IMR-90 (cell line): ENCODE data around the gene FIBCD1. TPM values are rescaled to one million over a fixed set of nuclear protein-coding genes. Genes with fewer than 3 reads are reported as not detected.

ENCODE experiments used
- ATAC-seq: fragments of 200-7000 bp; cut with Tn5 transposase; 2 replicates; pipeline ENCODE4 v1.9.1; 2020; ENCODE audit warnings: low read depth, mild to moderate bottlenecking, moderate library complexity
- BruUV-seq: library from RNA; stranded (reverse); fragments of 400-500 nt; replicated peaks from 2 replicates; lab custom pipeline; 2021; lab: Mats Ljungman, UMichigan
- CTCF ChIA-PET: fragments of 300-600 bp; formaldehyde crosslinking; extraction: SDS; loops from one replicate; lab custom pipeline; 2021; ENCODE audit warnings: antibody characterized with exemption; lab: Yijun Ruan, JAX
- POLR2A ChIA-PET: fragments of 300-600 bp; sonication (Branson Sonifier 250); formaldehyde crosslinking; loops from one replicate; lab custom pipeline; 2022; ENCODE audit warnings: antibody characterized with exemption; ENCODE audit not compliant: unreplicated experiment; lab: Charles Lee
- DNase-seq: peaks from one replicate; pipeline ENCODE4 v3.0.0; 2013
- H2AFZ ChIP-seq: replicated peaks from 2 replicates; pipeline ENCODE3; 2013; ENCODE audit warnings: low read length, mild to moderate bottlenecking; ENCODE audit not compliant: poor library complexity
- H2AK5ac ChIP-seq: 2 replicates; pipeline ENCODE4 v1.6.1; 2013; ENCODE audit warnings: low read depth, low read length, inconsistent platforms
- H2AK9ac ChIP-seq: replicated peaks from 2 replicates; pipeline ENCODE3; 2013; ENCODE audit warnings: mild to moderate bottlenecking, low read depth, low read length, moderate library complexity; ENCODE audit not compliant: poor library complexity
- H2BK120ac ChIP-seq: 2 replicates; pipeline ENCODE4 v1.6.1; 2013; ENCODE audit warnings: low read depth, low read length, inconsistent platforms
- H2BK15ac ChIP-seq: 3 replicates; pipeline ENCODE4 v1.6.1; 2013; ENCODE audit warnings: low read depth, low read length, inconsistent platforms
- H2BK20ac ChIP-seq: 2 replicates; pipeline ENCODE4 v1.6.1; 2013; ENCODE audit warnings: low read depth, mild to moderate bottlenecking, inconsistent platforms, low read length, moderate library complexity
- H2BK5ac ChIP-seq: 2 replicates; pipeline ENCODE4 v1.6.1; 2013; ENCODE audit warnings: mild to moderate bottlenecking, low read depth, low read length, inconsistent platforms; ENCODE audit not compliant: poor library complexity, severe bottlenecking
- H3K14ac ChIP-seq: replicated peaks from 2 replicates; pipeline ENCODE4 v1.6.1; 2013; ENCODE audit warnings: low read depth, low read length, inconsistent platforms
- H3K18ac ChIP-seq: 2 replicates; pipeline ENCODE4 v1.6.1; 2013; ENCODE audit warnings: low read depth, low read length, control low read depth
- H3K23ac ChIP-seq: 2 replicates; pipeline ENCODE4 v1.6.1; 2013; ENCODE audit warnings: low read depth, low read length, inconsistent platforms
- H3K27ac ChIP-seq: 2 replicates; pipeline ENCODE4 v1.5.1; 2013; ENCODE audit warnings: mild to moderate bottlenecking, control low read depth, low read length; ENCODE audit not compliant: insufficient read depth
- H3K27me3 ChIP-seq: 2 replicates; pipeline ENCODE4 v1.6.1; 2013; ENCODE audit warnings: low read length; ENCODE audit not compliant: control insufficient read depth, insufficient read depth
- H3K36me3 ChIP-seq: 2 replicates; pipeline ENCODE4 v1.6.1; 2013; ENCODE audit warnings: low read length, mixed read lengths; ENCODE audit not compliant: control insufficient read depth, insufficient read depth
- H3K4ac ChIP-seq: 2 replicates; pipeline ENCODE4 v1.6.1; 2013; ENCODE audit warnings: low read depth, low read length, inconsistent platforms
- H3K4me1 ChIP-seq: 2 replicates; pipeline ENCODE4 v1.6.1; 2013; ENCODE audit warnings: low read length, mixed read lengths; ENCODE audit not compliant: control insufficient read depth, insufficient read depth
- H3K4me2 ChIP-seq: 2 replicates; pipeline ENCODE4 v1.6.1; 2013; ENCODE audit warnings: low read depth, mild to moderate bottlenecking, control low read depth, low read length, moderate library complexity
- H3K4me3 ChIP-seq: 2 replicates; pipeline ENCODE4 v1.5.1; 2013; ENCODE audit warnings: low read depth, mild to moderate bottlenecking, control low read depth, low read length, moderate library complexity; ENCODE audit not compliant: insufficient read depth
- H3K56ac ChIP-seq: 2 replicates; pipeline ENCODE4 v1.6.1; 2013; ENCODE audit warnings: low read length, inconsistent platforms; ENCODE audit not compliant: insufficient read depth; ENCODE audit errors: extremely low read depth
- H3K79me1 ChIP-seq, 2 experiments: 2 replicates each; pipeline ENCODE4 v1.6.1; 2013; ENCODE audit warnings: low read length in 2 of 2, inconsistent platforms in 1 of 2, low read depth in 1 of 2
- H3K9ac ChIP-seq: 2 replicates; pipeline ENCODE4 v1.6.1; 2013; ENCODE audit warnings: low read depth, low read length, control low read depth
- H3K9me1 ChIP-seq: 2 replicates; pipeline ENCODE4 v1.6.1; 2013; ENCODE audit warnings: low read length, inconsistent platforms; ENCODE audit not compliant: insufficient read depth
- H3K9me3 ChIP-seq: 2 replicates; pipeline ENCODE4 v1.6.1; 2013; ENCODE audit warnings: low read length; ENCODE audit not compliant: control insufficient read depth, insufficient read depth
- H4K20me1 ChIP-seq: 2 replicates; pipeline ENCODE4 v1.6.1; 2013; ENCODE audit warnings: low read length, inconsistent platforms; ENCODE audit not compliant: insufficient read depth
- H4K5ac ChIP-seq: 2 replicates; pipeline ENCODE4 v1.6.1; 2013; ENCODE audit warnings: mild to moderate bottlenecking, low read depth, low read length, control low read depth
- H4K8ac ChIP-seq, 2 experiments: 2 replicates each; pipeline ENCODE4 v1.6.1; 2013; ENCODE audit warnings: low read depth in 2 of 2, low read length in 2 of 2, control low read depth in 1 of 2, inconsistent platforms in 1 of 2
- H4K91ac ChIP-seq: 2 replicates; pipeline ENCODE4 v1.6.1; 2013; ENCODE audit warnings: low read depth, low read length, inconsistent platforms; ENCODE audit not compliant: insufficient read depth
- BHLHE40 ChIP-seq: fragments of 150-350 bp; IDR thresholded peaks from 2 replicates; pipeline ENCODE4 v1.6.1; 2016; ENCODE audit warnings: mild to moderate bottlenecking, low read depth, low read length
- CTCF ChIP-seq: conservative IDR thresholded peaks from 2 replicates; pipeline ENCODE4 v1.5.1; 2012; ENCODE audit warnings: mild to moderate bottlenecking, low read depth, low read length, improper control_type of control experiment
- ELK1 ChIP-seq: fragments of 150-350 bp; IDR thresholded peaks from 2 replicates; pipeline ENCODE4 v1.6.1; 2016; ENCODE audit warnings: low read depth, mild to moderate bottlenecking, low read length, moderate library complexity, borderline replicate concordance
- FOS ChIP-seq: fragments of 150-350 bp; IDR thresholded peaks from 2 replicates; pipeline ENCODE4 v1.6.1; 2016; ENCODE audit warnings: low read depth, low read length
- MAFK ChIP-seq: IDR thresholded peaks from 2 replicates; pipeline ENCODE4 v1.6.1; 2012; ENCODE audit warnings: low read depth, low read length, improper control_type of control experiment
- MAZ ChIP-seq: IDR thresholded peaks from 2 replicates; pipeline ENCODE4 v1.6.1; 2012; ENCODE audit warnings: low read depth, mild to moderate bottlenecking, low read length, improper control_type of control experiment, moderate library complexity, borderline replicate concordance
- MXI1 ChIP-seq: IDR thresholded peaks from 2 replicates; pipeline ENCODE4 v1.6.1; 2012; ENCODE audit warnings: low read depth, mild to moderate bottlenecking, low read length, moderate library complexity, borderline replicate concordance
- RFX5 ChIP-seq: IDR thresholded peaks from 2 replicates; pipeline ENCODE4 v1.8.0; 2012; ENCODE audit warnings: low read depth, mild to moderate bottlenecking, low read length, moderate library complexity
- USF2 ChIP-seq: fragments of 150-350 bp; IDR thresholded peaks from 2 replicates; pipeline ENCODE4 v1.6.1; 2017; ENCODE audit warnings: mild to moderate bottlenecking, antibody characterized with exemption, low read length, low read depth
- WGBS, 2 experiments: methylation state at CpG; one replicate each; pipeline versions ENCODE4 v1.1.5 to v1.1.7; 2013; ENCODE audit warnings: missing lambda C conversion rate in 2 of 2; ENCODE audit not compliant: insufficient read length in 1 of 2; ENCODE audit errors: extremely low coverage in 2 of 2; 5-methylcytosine and 5-hydroxymethylcytosine counted together
- dilution Hi-C: fragments of 300-500 bp; cut with HindIII; formaldehyde crosslinking; loops from one replicate; pipeline ENCODE4 v1.14.3; 2018; ENCODE audit warnings: low sequenced_read_pairs; ENCODE audit not compliant: unreplicated experiment
- in situ Hi-C: fragments of 300-500 bp; cut with MboI; formaldehyde crosslinking; loops from 3 replicates; pipeline ENCODE4 v1.14.3; 2019; ENCODE audit warnings: low sequenced_read_pairs, inconsistent platforms, mixed read lengths
- intact Hi-C: fragments of 100-400 bp; cut with micrococcal nuclease; formaldehyde crosslinking; loops from 2 replicates; pipeline ENCODE4 v1.10.0; 2022
- polyA plus RNA-seq, 3 experiments: library from polyadenylated mRNA; depleted of rRNA; stranded (reverse); fragments of >200 nt; gene quantifications; 2 replicates each; pipeline ENCODE4 v1.2.3, GENCODE V29; 2012; ENCODE audit warnings: low replicate concordance in 1 of 3
- total RNA-seq: library from RNA; depleted of rRNA; stranded (reverse); fragments of >200 nt; gene quantifications from 2 replicates; pipeline ENCODE4 v1.2.3, GENCODE V29; 2012

The FIBCD1 gene
- total and polyA plus RNA-seq, 2 of the 4 experiments (the other 2 are of a cell fraction) = 1.1 to 10.1 TPM

- Histone ChIP-seq H2BK120ac (no peak overlapping the region), H3K9me1 (no peaks in the 10 kb centered on the region), H2BK20ac (no peak overlapping the region), H4K91ac (no peak overlapping the region), H3K14ac (no peak overlapping the region), H3K9ac (no peak overlapping the region), H3K27me3 (peaks cover 45% of the 10 kb centered on the region), H2AFZ (peak overlapping the region; percentile 33), H2BK5ac (no peak overlapping the region), H2AK5ac (no peak overlapping the region), H3K56ac (no peak overlapping the region), H4K8ac (no peak overlapping the region), H3K79me1 (no peaks in the 10 kb centered on the region), H2BK15ac (no peak overlapping the region), H3K4me3 (no peak overlapping the region), H3K4me2 (no peak overlapping the region), H3K18ac (no peak overlapping the region), H2AK9ac (no peak overlapping the region), H3K27ac (no peak overlapping the region), H3K4ac (no peak overlapping the region), H4K5ac (no peak overlapping the region), H4K20me1 (no peaks in the 10 kb centered on the region), H3K9me3 (no peaks in the 10 kb centered on the region), H3K4me1 (no peaks in the 10 kb centered on the region), H3K23ac (no peak overlapping the region), H3K36me3 (no peaks in the 10 kb centered on the region)
- WGBS, 2 experiments = no CpG with 5 or more reads among the region's 10 CpGs
- ChIA-PET CTCF (interaction anchor here (1.2 kb wide), 1 partner anchor 11 kb away, joined by 3 read pairs; no protein-coding TSS in a partner anchor), POLR2A (no interaction called here)
- ATAC-seq (no peak), DNase-seq (no peak)
- no peak for TF ChIP-seq USF2
- TF ChIP-seq FOS = no peak
- no peak for TF ChIP-seq ELK1
- TF ChIP-seq RFX5 = no peak
- TF ChIP-seq BHLHE40 = no peak
- no peak for TF ChIP-seq MAFK
- no peak for TF ChIP-seq MXI1
- TF ChIP-seq CTCF = no peak
- TF ChIP-seq MAZ = no peak
- dilution Hi-C loops (no loop called here), intact Hi-C loops (no loop called here), in situ Hi-C loops (no loop called here)
- no TSS peak for BruUV-seq
These were observed 48.8 kb upstream of the FIBCD1 start for GRCh38 chr9:130987738-130988399.
